ENCODE data around the gene ZNF3. TPM values are rescaled to one million over a fixed set of nuclear protein-coding genes. Genes with fewer than 3 reads are reported as not detected.
A peak's percentile ranks its signal among the peaks of the same experiment; 100 is the strongest.

ZNF3 gene
- total and polyA plus RNA-seq, 2 experiments from 2014 or later, result 23.4 to 48.9 TPM

GRCh38 chr7:100080907-100081534, 502 bp downstream of the ZNF3 start:
- Histone ChIP-seq H3F3A (replicated peaks; ENCODE audit: low read depth) (peaks cover 17% of the 10 kb centered on the region), H3K36me3 (ENCODE audit: insufficient read depth) (peaks cover 39% of the 10 kb centered on the region), H2AFZ (no peak overlapping the region), H4K20me1 (replicated peaks; ENCODE audit: insufficient read depth) (peaks cover 23% of the 10 kb centered on the region), H3K4me2 (peak overlapping the region; percentile 89), H3K79me2 (replicated peaks; ENCODE audit: insufficient read depth) (peaks cover 53% of the 10 kb centered on the region), H3K27me3 (ENCODE audit: insufficient read depth) (no peaks in the 10 kb centered on the region), H3K4me1 (ENCODE audit: insufficient read depth) (peaks cover 15% of the 10 kb centered on the region), H3K4me3 (peak overlapping the region; percentile 94), H3K9me2 (ENCODE audit: insufficient read depth) (no peaks in the 10 kb centered on the region), H3K27ac (ENCODE audit: low read depth) (peak overlapping the region; percentile 85; the same call in 1 of the 2 replicates)
- Mint-ChIP-seq H3K27me3 (ENCODE audit: insufficient read depth, low read depth, poor library complexity) (peaks cover 17% of the 10 kb centered on the region), H3K9me3 (peaks cover 20% of the 10 kb centered on the region), H3K4me1 (peaks cover 19% of the 10 kb centered on the region), H3K36me3 (ENCODE audit: low read depth) (peaks cover 50% of the 10 kb centered on the region), H3K27ac (peak overlapping the region; percentile 98), H3K4me3 (peak overlapping the region; percentile 95)
- DNase-seq (ENCODE audit: low spot score) (peak; percentile 61), ATAC-seq (peak; percentile 18)
- TF ChIP-seq ZNF114 (CRISPR knock-in tag; IDR thresholded peaks at IDR 0.05), result no peak
- TF ChIP-seq ZNF331 (CRISPR knock-in tag; IDR thresholded peaks at IDR 0.05; ENCODE audit: low read depth), result no peak

GRCh38 chr7:100079024-100079560, 2.4 kb downstream of the ZNF3 start:
- H3K9me3 Mint-ChIP-seq, result peaks cover 39% of the 10 kb centered on the region
- Histone ChIP-seq H3K36me3 (ENCODE audit: insufficient read depth) (peaks cover 58% of the 10 kb centered on the region), H3F3A (replicated peaks; ENCODE audit: low read depth) (peaks cover 25% of the 10 kb centered on the region), H3K79me2 (replicated peaks; ENCODE audit: insufficient read depth) (peaks cover 62% of the 10 kb centered on the region), H4K20me1 (replicated peaks; ENCODE audit: insufficient read depth) (peaks cover 23% of the 10 kb centered on the region), H3K27me3 (ENCODE audit: insufficient read depth) (no peaks in the 10 kb centered on the region), H3K27ac (ENCODE audit: low read depth) (no peak overlapping the region; the same call in 1 of the 2 replicates), H3K4me1 (ENCODE audit: insufficient read depth) (peaks cover 15% of the 10 kb centered on the region), H3K9me2 (ENCODE audit: insufficient read depth) (no peaks in the 10 kb centered on the region), H3K4me3 (peak overlapping the region; percentile 94; the same call in 1 of the 2 replicates), H2AFZ (no peak overlapping the region), H3K4me2 (peak overlapping the region; percentile 89; the same call in 1 of the 2 replicates)
- peak overlapping the region; percentile 41 for H3K4me3 Mint-ChIP-seq
- ATAC-seq, result no peak
- no peak overlapping the region for H3K27ac Mint-ChIP-seq
- H3K27me3 Mint-ChIP-seq (ENCODE audit: insufficient read depth, low read depth, poor library complexity), result peaks cover 21% of the 10 kb centered on the region
- no peak for DNase-seq (ENCODE audit: low spot score)
- peaks cover 19% of the 10 kb centered on the region for H3K4me1 Mint-ChIP-seq
- peaks cover 69% of the 10 kb centered on the region for H3K36me3 Mint-ChIP-seq (ENCODE audit: low read depth)
- no peak for TF ChIP-seq CREB1 (CRISPR knock-in tag; IDR thresholded peaks at IDR 0.05; ENCODE audit: low read depth)
- TF ChIP-seq CTCF (conservative IDR thresholded peaks at IDR 0.05; ENCODE audit: low read depth in 2 of 2), result no peak
- TF ChIP-seq POLR2AphosphoS5 (IDR thresholded peaks at IDR 0.05; ENCODE audit: low read depth), result no peak
- no peak for TF ChIP-seq STAT1 (IDR thresholded peaks at IDR 0.05; ENCODE audit: unreplicated experiment)
- no peak for TF ChIP-seq ZNF462 (CRISPR knock-in tag; IDR thresholded peaks at IDR 0.05)
- TF ChIP-seq EZH2phosphoT487 (IDR thresholded peaks at IDR 0.05; ENCODE audit: unreplicated experiment), result no peak
- no peak for TF ChIP-seq REST (IDR thresholded peaks at IDR 0.05; ENCODE audit: unreplicated experiment)
- no peak for TF ChIP-seq ZNF331 (CRISPR knock-in tag; IDR thresholded peaks at IDR 0.05; ENCODE audit: low read depth)
